Gastrocnemius medialis (tissue), 4 donors: ENCODE measurements around the gene PDE4D. TPM values are rescaled to one million over a fixed set of nuclear protein-coding genes. Genes with fewer than 3 reads are reported as not detected.

Experiments used
- ATAC-seq, 2 donors: fragments of 150-250 bp; one replicate each; pipeline ENCODE4 v1.9.1; 2016
- DNase-seq, 2 donors: peaks; one replicate each; pipeline ENCODE4 v3.0.0-alpha.2; 2019
- H3K27ac ChIP-seq, 4 donors: fragments of 200-600 bp; sonication (generic); 1 replicate in 1 of 4; 2 replicates in 3 of 4; pipeline ENCODE4 v1.5.1; 2016 to 2018; ENCODE audit warnings: mild to moderate bottlenecking in 2 of 4, moderate library complexity in 1 of 4
- H3K27me3 ChIP-seq, 3 donors: fragments of 200-600 bp; sonication (generic) in 2 of 3; 1 replicate in 1 of 3; 2 replicates in 2 of 3; pipeline versions ENCODE4 v1.5.1 to v1.6.0; 2016 to 2019; ENCODE audit warnings: mild to moderate bottlenecking in 1 of 3, moderate library complexity in 1 of 3
- H3K36me3 ChIP-seq, 2 donors: fragments of 200-600 bp; sonication (generic) in 1 of 2; one replicate each; pipeline ENCODE4 v1.5.1; 2017 to 2018
- H3K4me1 ChIP-seq, 2 donors: fragments of 200-600 bp; sonication (generic) in 1 of 2; one replicate each; pipeline ENCODE4 v1.5.1; 2016 to 2017; ENCODE audit warnings: mild to moderate bottlenecking in 2 of 2
- H3K4me3 ChIP-seq, 4 donors: fragments of 200-600 bp; sonication (generic) in 3 of 4; 1 replicate in 1 of 4; 2 replicates in 3 of 4; pipeline ENCODE4 v1.5.1; 2016 to 2019; ENCODE audit warnings: mild to moderate bottlenecking in 2 of 4
- H3K9me3 ChIP-seq, 3 donors: fragments of 200-600 bp; sonication (generic) in 2 of 3; 1 replicate in 1 of 3; 2 replicates in 2 of 3; pipeline ENCODE4 v1.5.1; 2016 to 2019
- CTCF ChIP-seq, 5 experiments: fragments of 450-650 bp in 3 of 5; fragments of 200-600 bp in 2 of 5; sonication (generic) in 2 of 5; IDR thresholded peaks in 4 of 5; conservative IDR thresholded peaks in 1 of 5; 1 replicate in 4 of 5; 2 replicates in 1 of 5; pipeline ENCODE4 v1.5.1; 2016 to 2019; ENCODE audit warnings: antibody characterized with exemption in 5 of 5, mild to moderate bottlenecking in 3 of 5, moderate library complexity in 3 of 5
- POLR2A ChIP-seq, 2 donors: fragments of 450-650 bp; IDR thresholded peaks; one replicate each; pipeline ENCODE4 v1.6.1; 2017; ENCODE audit warnings: antibody characterized with exemption in 2 of 2, mild to moderate bottlenecking in 2 of 2, moderate library complexity in 2 of 2
- in situ Hi-C, 4 donors: fragments of 200-750 bp; cut with MboI; loops; one replicate each; pipeline versions ENCODE4 v1.15.0 to v1.8.0; 2017; ENCODE audit warnings: low sequenced_read_pairs in 4 of 4
- intact Hi-C: fragments of 100-400 bp; cut with DNase I; formaldehyde crosslinking; loops from one replicate; pipeline ENCODE4 v1.15.1; 2023; ENCODE audit warnings: low total_unique reads
- total RNA-seq, 4 donors: library from RNA; depleted of rRNA; stranded (reverse); fragments of >200 nt; gene quantifications; one replicate each; pipeline versions ENCODE4 v1.1.0 to v1.2.3, GENCODE V29; 2016

PDE4D gene
- total RNA-seq, 4 donors from 2014 or later: 133 to 223 (median 185) TPM

DNA sequence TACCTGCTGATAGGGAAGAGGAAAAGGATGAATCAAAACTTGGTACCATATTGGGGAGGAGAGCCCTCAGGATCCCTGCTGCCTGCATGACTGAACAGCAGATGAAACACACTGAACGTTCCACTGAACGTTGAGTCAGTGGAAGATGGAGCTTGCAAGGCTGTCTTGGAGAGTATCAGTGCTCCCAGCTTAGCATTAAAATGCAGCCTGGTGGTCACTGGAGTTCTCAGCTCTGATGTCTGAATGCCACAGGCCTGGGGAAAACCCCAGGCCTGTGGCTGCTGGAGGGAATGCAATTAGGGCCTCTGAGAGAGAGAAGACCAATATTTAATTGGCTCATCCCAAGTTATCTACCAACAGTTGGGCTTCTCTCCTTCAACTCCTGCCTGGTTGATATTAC is 54.5 kb downstream of the PDE4D start:
- Histone ChIP-seq H3K27ac (no peak overlapping the region), H3K36me3 (no peaks in the 10 kb centered on the region), H3K4me3 (no peak overlapping the region), H3K9me3 (no peaks in the 10 kb centered on the region), H3K4me1 (no peaks in the 10 kb centered on the region), H3K27me3 (no peaks in the 10 kb centered on the region)
- TF ChIP-seq CTCF (IDR thresholded peaks at IDR 0.05 in 4 of 5, conservative IDR thresholded peaks at IDR 0.05 in 1 of 5) (no peak), POLR2A (IDR thresholded peaks at IDR 0.05) (no peak)
- no peak for ATAC-seq
- no peak for DNase-seq
- in situ Hi-C loops (loop anchor here in 1 of 4 donors (25.0 kb wide), 1 partner anchor 323 kb away; no protein-coding TSS in a partner anchor), intact Hi-C loops (no loop called here)

- Histone ChIP-seq H3K27ac (no peak overlapping the region), H3K9me3 (no peaks in the 10 kb centered on the region), H3K36me3 (no peaks in the 10 kb centered on the region), H3K4me1 (no peaks in the 10 kb centered on the region), H3K27me3 (no peaks in the 10 kb centered on the region), H3K4me3 (no peak overlapping the region)
- ATAC-seq (no peak), DNase-seq (no peak)
- no peak for TF ChIP-seq POLR2A (IDR thresholded peaks at IDR 0.05)
- no peak for TF ChIP-seq CTCF (IDR thresholded peaks at IDR 0.05 in 4 of 5, conservative IDR thresholded peaks at IDR 0.05 in 1 of 5)
- in situ Hi-C loops: loop anchor here in 1 of 4 donors (25.0 kb wide), 1 partner anchor 324 kb away; no protein-coding TSS in a partner anchor
- intact Hi-C loops: no loop called here
These were observed 55.5 kb downstream of the PDE4D start for GRCh38 chr5:59838067-59838466.

GRCh38 chr5:59837071-59837470 is 56.5 kb downstream of the PDE4D start:
- intact Hi-C loops (no loop called here), in situ Hi-C loops (loop anchor here in 1 of 4 donors (25.0 kb wide), 1 partner anchor 325 kb away; no protein-coding TSS in a partner anchor)
- Histone ChIP-seq H3K36me3 (no peaks in the 10 kb centered on the region), H3K4me1 (no peaks in the 10 kb centered on the region), H3K9me3 (no peaks in the 10 kb centered on the region), H3K4me3 (no peak overlapping the region), H3K27me3 (no peaks in the 10 kb centered on the region), H3K27ac (no peak overlapping the region)
- no peak for ATAC-seq
- TF ChIP-seq CTCF (IDR thresholded peaks at IDR 0.05 in 4 of 5, conservative IDR thresholded peaks at IDR 0.05 in 1 of 5): no peak
- no peak for TF ChIP-seq POLR2A (IDR thresholded peaks at IDR 0.05)
- DNase-seq: no peak

- ATAC-seq: no peak
- Histone ChIP-seq H3K9me3 (no peaks in the 10 kb centered on the region), H3K4me1 (no peaks in the 10 kb centered on the region), H3K27me3 (no peaks in the 10 kb centered on the region), H3K27ac (no peak overlapping the region), H3K36me3 (no peaks in the 10 kb centered on the region), H3K4me3 (no peak overlapping the region)
- TF ChIP-seq POLR2A (IDR thresholded peaks at IDR 0.05) (no peak), CTCF (IDR thresholded peaks at IDR 0.05 in 4 of 5, conservative IDR thresholded peaks at IDR 0.05 in 1 of 5) (no peak)
- intact Hi-C loops: no loop called here
- in situ Hi-C loops: loop anchor here in 1 of 4 donors (25.0 kb wide), 1 partner anchor 327 kb away; no protein-coding TSS in a partner anchor
- no peak for DNase-seq
These were observed 57.7 kb downstream of the PDE4D start for GRCh38 chr5:59835800-59836199.

DNA sequence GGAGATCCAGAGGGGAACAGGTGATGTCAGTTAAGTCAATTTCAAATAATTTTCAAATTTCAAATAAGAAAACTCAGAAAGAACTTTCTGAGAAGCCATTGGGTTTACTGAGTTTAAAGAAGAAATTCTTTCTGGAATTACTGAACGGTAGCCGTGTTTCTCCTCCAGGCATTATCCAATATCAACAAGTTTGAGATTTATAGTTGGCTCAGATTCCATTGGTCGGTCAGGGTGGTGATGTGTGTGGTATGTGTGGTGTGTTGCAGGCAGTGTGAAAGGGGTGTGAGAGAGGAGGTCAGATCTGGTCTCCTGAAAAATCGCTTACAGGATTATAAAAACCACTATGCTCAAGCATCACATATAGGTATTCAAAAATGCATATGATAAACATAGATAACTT is 60.1 kb downstream of the PDE4D start:
- no peak for ATAC-seq
- Histone ChIP-seq H3K27me3 (no peaks in the 10 kb centered on the region), H3K9me3 (no peaks in the 10 kb centered on the region), H3K36me3 (no peaks in the 10 kb centered on the region), H3K27ac (no peak overlapping the region), H3K4me3 (no peak overlapping the region), H3K4me1 (no peaks in the 10 kb centered on the region)
- intact Hi-C loops (no loop called here), in situ Hi-C loops (loop anchor here in 1 of 4 donors (25.0 kb wide), 1 partner anchor 329 kb away; no protein-coding TSS in a partner anchor)
- TF ChIP-seq POLR2A (IDR thresholded peaks at IDR 0.05): no peak
- TF ChIP-seq CTCF (IDR thresholded peaks at IDR 0.05 in 4 of 5, conservative IDR thresholded peaks at IDR 0.05 in 1 of 5): no peak
- DNase-seq: no peak
